ENCODE measurements around the gene NAALADL2. TPM values are rescaled to one million over a fixed set of nuclear protein-coding genes. Genes with fewer than 3 reads are reported as not detected.

NAALADL2 gene
- total and polyA plus RNA-seq, 2 experiments from 2014 or later, result 3.4 to 15.3 TPM

DNA sequence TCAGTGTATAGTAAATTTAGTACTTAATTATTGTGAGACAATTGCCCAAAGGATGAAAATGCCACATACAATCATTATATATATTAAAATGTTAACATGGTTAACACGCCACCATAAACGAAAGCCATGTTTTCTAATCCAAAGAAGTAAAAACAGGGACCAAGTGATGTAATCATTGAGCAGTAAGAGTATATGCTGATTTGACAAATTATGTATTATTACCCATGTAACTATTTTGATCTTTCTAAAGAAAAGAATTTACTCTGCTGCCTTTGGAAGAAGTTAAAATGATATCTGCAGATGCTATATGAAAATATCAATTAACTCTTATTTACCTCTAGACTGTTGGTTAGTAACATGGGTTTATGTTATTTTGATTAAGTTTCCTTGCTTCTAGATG is 150.2 kb downstream of the NAALADL2 start:
- TF ChIP-seq EZH2 (IDR thresholded peaks at IDR 0.05; ENCODE audit: borderline replicate concordance) (no peak), EZH2phosphoT487 (IDR thresholded peaks at IDR 0.05; ENCODE audit: low read depth, severe bottlenecking, unreplicated experiment) (no peak)
- TF ChIP-seq, protein P1, sequence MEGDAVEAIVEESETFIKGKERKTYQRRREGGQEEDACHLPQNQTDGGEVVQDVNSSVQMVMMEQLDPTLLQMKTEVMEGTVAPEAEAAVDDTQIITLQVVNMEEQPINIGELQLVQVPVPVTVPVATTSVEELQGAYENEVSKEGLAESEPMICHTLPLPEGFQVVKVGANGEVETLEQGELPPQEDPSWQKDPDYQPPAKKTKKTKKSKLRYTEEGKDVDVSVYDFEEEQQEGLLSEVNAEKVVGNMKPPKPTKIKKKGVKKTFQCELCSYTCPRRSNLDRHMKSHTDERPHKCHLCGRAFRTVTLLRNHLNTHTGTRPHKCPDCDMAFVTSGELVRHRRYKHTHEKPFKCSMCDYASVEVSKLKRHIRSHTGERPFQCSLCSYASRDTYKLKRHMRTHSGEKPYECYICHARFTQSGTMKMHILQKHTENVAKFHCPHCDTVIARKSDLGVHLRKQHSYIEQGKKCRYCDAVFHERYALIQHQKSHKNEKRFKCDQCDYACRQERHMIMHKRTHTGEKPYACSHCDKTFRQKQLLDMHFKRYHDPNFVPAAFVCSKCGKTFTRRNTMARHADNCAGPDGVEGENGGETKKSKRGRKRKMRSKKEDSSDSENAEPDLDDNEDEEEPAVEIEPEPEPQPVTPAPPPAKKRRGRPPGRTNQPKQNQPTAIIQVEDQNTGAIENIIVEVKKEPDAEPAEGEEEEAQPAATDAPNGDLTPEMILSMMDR (IDR thresholded peaks at IDR 0.05; ENCODE audit: poor library complexity), result no peak
- WGBS (ENCODE audit: low lambda C conversion rate, missing lambda C conversion rate), result 97% methylated on average over 2 of the region's 2 CpGs
- H3K4me1 ChIP-seq (ENCODE audit: insufficient read depth), result no peaks in the 10 kb centered on the region
- no peaks in the 10 kb centered on the region for H3K9me3 ChIP-seq (ENCODE audit: low read depth)
- no peak overlapping the region for H3K4me2 ChIP-seq
- DNase-seq (ENCODE audit: low spot score), result no peak
- H4K20me1 ChIP-seq (ENCODE audit: insufficient read depth, poor library complexity, severe bottlenecking), result no peaks in the 10 kb centered on the region
- no peaks in the 10 kb centered on the region for H3K9me2 ChIP-seq (replicated peaks; ENCODE audit: insufficient read depth)
- no peak overlapping the region for H2AFZ ChIP-seq
- no peak overlapping the region for H3K4me3 ChIP-seq
- no peaks in the 10 kb centered on the region for H3K79me2 ChIP-seq
- no peaks in the 10 kb centered on the region for H3K27me3 ChIP-seq
- H3K36me3 ChIP-seq (replicated peaks; ENCODE audit: insufficient read depth, low read depth), result no peaks in the 10 kb centered on the region
- H3K27ac ChIP-seq, result no peak overlapping the region

DNA sequence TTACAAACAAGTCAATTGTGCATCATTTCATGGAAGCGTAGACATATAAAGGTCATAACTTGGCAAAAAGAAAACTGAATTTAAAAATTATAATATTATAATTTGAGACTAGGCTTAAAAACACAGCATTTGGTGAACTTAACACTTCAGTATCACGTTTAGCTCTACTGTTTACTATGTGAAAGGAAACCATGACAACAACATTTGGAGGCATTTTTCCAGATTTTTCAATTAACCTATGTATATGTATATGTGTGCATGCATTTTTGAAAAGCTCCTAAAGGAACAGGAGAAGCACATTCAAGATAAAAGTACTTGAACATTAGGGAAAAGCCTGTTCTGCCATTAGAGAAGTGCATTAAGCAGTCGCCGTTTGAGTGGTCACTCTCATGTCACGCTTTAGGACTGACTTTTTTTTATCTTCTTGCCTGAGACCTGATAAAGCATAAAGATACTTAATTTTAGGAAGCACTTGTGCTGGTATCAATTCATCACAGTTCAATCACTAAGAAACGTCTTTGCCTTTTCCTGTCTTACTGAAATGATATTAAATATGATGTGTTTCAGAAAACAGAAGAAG is 156.0 kb downstream of the NAALADL2 start:
- Histone ChIP-seq H3K4me1 (ENCODE audit: insufficient read depth) (no peaks in the 10 kb centered on the region), H3K36me3 (replicated peaks; ENCODE audit: insufficient read depth, low read depth) (no peaks in the 10 kb centered on the region), H2AFZ (no peak overlapping the region), H3K9me2 (replicated peaks; ENCODE audit: insufficient read depth) (no peaks in the 10 kb centered on the region), H3K27me3 (no peaks in the 10 kb centered on the region), H3K9me3 (ENCODE audit: low read depth) (no peaks in the 10 kb centered on the region), H4K20me1 (ENCODE audit: insufficient read depth, poor library complexity, severe bottlenecking) (no peaks in the 10 kb centered on the region), H3K4me3 (no peak overlapping the region), H3K4me2 (no peak overlapping the region), H3K79me2 (no peaks in the 10 kb centered on the region), H3K27ac (no peak overlapping the region)
- no peak for DNase-seq (ENCODE audit: low spot score)
- TF ChIP-seq EZH2phosphoT487 (IDR thresholded peaks at IDR 0.05; ENCODE audit: low read depth, severe bottlenecking, unreplicated experiment) (no peak), EZH2 (IDR thresholded peaks at IDR 0.05; ENCODE audit: borderline replicate concordance) (no peak)
- TF ChIP-seq, protein P1 (IDR thresholded peaks at IDR 0.05; ENCODE audit: poor library complexity), result no peak
- 72% methylated on average over 6 of the region's 6 CpGs for WGBS (ENCODE audit: low lambda C conversion rate, missing lambda C conversion rate)

DNA sequence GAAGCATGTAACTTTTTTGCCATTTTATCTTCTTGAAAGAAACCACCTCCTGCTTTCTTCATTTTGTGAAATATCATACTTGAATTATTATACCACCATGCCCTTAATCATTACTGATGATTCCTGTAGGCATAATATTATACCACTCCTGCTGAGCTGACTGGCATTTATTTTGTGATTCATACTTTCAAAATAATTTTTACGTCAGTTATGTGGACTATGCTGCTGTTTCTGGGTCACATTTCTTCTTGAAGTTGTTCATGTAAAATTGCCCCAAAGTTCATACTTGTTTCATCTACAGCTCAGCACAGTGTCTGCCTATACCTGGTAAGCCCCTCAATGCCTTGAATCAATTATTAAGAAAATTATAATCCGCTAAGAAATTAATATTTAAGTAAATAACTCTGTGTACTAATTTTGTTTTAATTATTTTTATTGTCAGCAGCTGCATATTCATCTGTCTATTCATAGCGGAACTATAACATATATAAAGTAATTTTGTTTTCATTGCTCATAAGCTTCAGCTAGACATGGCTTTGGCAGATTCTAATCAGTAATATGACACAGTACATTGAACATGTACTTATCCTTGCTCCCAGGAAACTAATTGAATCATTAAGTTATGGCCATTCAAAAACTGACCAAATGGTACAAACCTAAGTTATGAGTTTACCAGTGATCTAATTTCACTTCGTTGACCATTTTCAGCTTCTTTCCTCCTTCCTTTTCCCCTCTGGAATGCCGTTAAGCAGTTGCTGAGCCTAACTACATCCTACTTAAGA is 160.0 kb downstream of the NAALADL2 start:
- H3K36me3 ChIP-seq (replicated peaks; ENCODE audit: insufficient read depth, low read depth), result no peaks in the 10 kb centered on the region
- no peak overlapping the region for H3K4me2 ChIP-seq
- no peaks in the 10 kb centered on the region for H3K9me3 ChIP-seq (ENCODE audit: low read depth)
- 76% methylated on average over 5 of the region's 5 CpGs for WGBS (ENCODE audit: low lambda C conversion rate, missing lambda C conversion rate)
- H3K4me3 ChIP-seq, result no peak overlapping the region
- no peak for DNase-seq (ENCODE audit: low spot score)
- no peak for TF ChIP-seq EZH2phosphoT487 (IDR thresholded peaks at IDR 0.05; ENCODE audit: low read depth, severe bottlenecking, unreplicated experiment)
- no peak for TF ChIP-seq EZH2 (IDR thresholded peaks at IDR 0.05; ENCODE audit: borderline replicate concordance)
- TF ChIP-seq, protein P1 (IDR thresholded peaks at IDR 0.05; ENCODE audit: poor library complexity), result no peak
- no peaks in the 10 kb centered on the region for H4K20me1 ChIP-seq (ENCODE audit: insufficient read depth, poor library complexity, severe bottlenecking)
- no peaks in the 10 kb centered on the region for H3K4me1 ChIP-seq (ENCODE audit: insufficient read depth)
- H3K9me2 ChIP-seq (replicated peaks; ENCODE audit: insufficient read depth), result no peaks in the 10 kb centered on the region
- no peaks in the 10 kb centered on the region for H3K79me2 ChIP-seq
- no peak overlapping the region for H2AFZ ChIP-seq
- no peak overlapping the region for H3K27ac ChIP-seq
- H3K27me3 ChIP-seq, result no peaks in the 10 kb centered on the region

Data from hepatocyte (in vitro differentiated cells).